BLaER1 (cell line): ENCODE data around the gene NCAPH2.

Source experiments
- H3K27ac ChIP-seq: shearing (Covaris generic); formaldehyde crosslinking; 2 replicates; pipeline ENCODE4 v1.8.1; 2022
- H3K27me3 ChIP-seq: shearing (Covaris generic); formaldehyde crosslinking; 2 replicates; pipeline ENCODE4 v1.8.1; 2022
- H3K36me3 ChIP-seq: shearing (Covaris generic); formaldehyde crosslinking; 2 replicates; pipeline ENCODE4 v1.8.1; 2022
- H3K4me1 ChIP-seq: shearing (Covaris generic); formaldehyde crosslinking; 2 replicates; pipeline ENCODE4 v1.8.1; 2022
- H3K4me2 ChIP-seq: shearing (Covaris generic); formaldehyde crosslinking; 2 replicates; pipeline ENCODE4 v1.8.1; 2022
- H3K4me3 ChIP-seq: shearing (Covaris generic); formaldehyde crosslinking; 2 replicates; pipeline ENCODE4 v1.8.1; 2022
- H3K9ac ChIP-seq: shearing (Covaris generic); formaldehyde crosslinking; 2 replicates; pipeline ENCODE4 v1.8.1; 2022
- H3K9me3 ChIP-seq: shearing (Covaris generic); formaldehyde crosslinking; 2 replicates; pipeline ENCODE4 v1.8.1; 2022
- H4K20me1 ChIP-seq: shearing (Covaris generic); formaldehyde crosslinking; 2 replicates; pipeline ENCODE4 v1.8.1; 2022
- Cebpa-rat ChIP-seq: shearing (Covaris generic); IDR thresholded peaks from 2 replicates; pipeline ENCODE4 v1.8.1; 2022

NCAPH2 gene

GRCh38 chr22:50560034-50560433 lies 52.0 kb downstream of the NCAPH2 start:
- Histone ChIP-seq H3K27ac (no peak overlapping the region), H4K20me1 (no peaks in the 10 kb centered on the region), H3K9ac (no peak overlapping the region), H3K36me3 (no peaks in the 10 kb centered on the region), H3K9me3 (no peaks in the 10 kb centered on the region), H3K27me3 (peaks cover 18% of the 10 kb centered on the region), H3K4me3 (no peak overlapping the region), H3K4me1 (peaks cover 11% of the 10 kb centered on the region), H3K4me2 (no peak overlapping the region)
- TF ChIP-seq Cebpa-rat: no peak

GRCh38 chr22:50561401-50562358 lies 53.7 kb downstream of the NCAPH2 start:
- Histone ChIP-seq H3K4me3 (no peak overlapping the region), H3K4me2 (no peak overlapping the region), H4K20me1 (no peaks in the 10 kb centered on the region), H3K4me1 (peaks cover 11% of the 10 kb centered on the region), H3K27ac (no peak overlapping the region), H3K9me3 (no peaks in the 10 kb centered on the region), H3K27me3 (peaks cover 18% of the 10 kb centered on the region), H3K9ac (no peak overlapping the region), H3K36me3 (no peaks in the 10 kb centered on the region)
- no peak for TF ChIP-seq Cebpa-rat

DNA sequence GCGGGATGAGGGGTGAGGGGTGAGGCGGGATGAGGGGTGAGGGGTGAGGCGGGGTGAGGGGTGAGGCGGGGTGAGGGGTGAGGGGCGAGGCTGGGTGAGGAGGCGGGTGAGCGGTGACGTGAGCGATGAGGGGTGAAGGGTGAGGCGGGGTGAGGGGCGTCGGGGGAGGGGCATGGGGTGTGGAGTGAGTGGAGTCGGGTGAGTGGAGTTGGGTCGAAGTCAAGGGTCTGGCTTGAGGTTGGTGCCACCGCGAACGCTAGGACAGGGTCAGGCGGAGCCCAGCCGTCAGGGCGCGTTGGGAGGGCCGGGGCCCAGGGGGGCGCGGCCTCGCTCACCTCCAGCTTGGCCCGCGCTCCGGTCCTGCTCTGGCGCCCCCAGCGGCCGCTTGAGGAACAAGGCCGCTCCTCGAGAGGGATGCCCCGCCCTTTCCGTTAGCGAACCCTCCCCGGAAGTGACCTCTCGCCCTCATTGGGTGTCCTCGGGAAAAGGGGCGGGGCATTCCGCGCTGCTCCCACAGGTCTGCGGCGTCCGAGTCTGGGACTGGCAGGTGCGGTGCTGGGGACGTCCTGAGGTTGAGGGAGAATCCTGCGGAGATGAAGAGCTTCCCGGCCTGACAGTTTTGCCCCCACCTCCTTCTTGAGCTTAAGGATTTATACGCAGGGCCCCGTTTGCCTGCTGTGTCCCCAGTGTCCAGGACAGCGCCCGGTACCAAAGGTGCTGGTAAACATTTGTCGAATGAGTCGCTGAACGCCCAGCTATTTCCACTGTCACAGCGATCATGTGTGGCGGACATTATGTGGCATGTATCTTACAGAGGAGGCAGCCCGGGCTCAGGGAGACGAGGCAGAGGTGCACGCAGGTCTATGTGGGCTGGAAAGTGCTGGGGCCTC lies 54.7 kb downstream of the NCAPH2 start, which contains the start of gene SYCE3:
SYCE3 (minus strand) TSS at position 397 of the 890 bp plus-strand sequence. CDS start 6,514 bp downstream, outside the sequence.
- peak within 1 kb of the TSS; percentile 32; the same call in 1 of the 2 replicates for H3K9ac ChIP-seq
- H3K4me3 ChIP-seq: peak within 1 kb of the TSS; percentile 66
- peaks cover 18% of the 10 kb centered on the region for H3K27me3 ChIP-seq
- peaks cover 11% of the 10 kb centered on the region for H3K4me1 ChIP-seq
- H3K36me3 ChIP-seq: peaks cover 7% of the 10 kb centered on the region
- no peaks in the 10 kb centered on the region for H4K20me1 ChIP-seq
- no peak for TF ChIP-seq Cebpa-rat
- no peaks in the 10 kb centered on the region for H3K9me3 ChIP-seq
- no peak within 1 kb of the TSS for H3K27ac ChIP-seq
- H3K4me2 ChIP-seq: peak within 1 kb of the TSS; percentile 95

GRCh38 chr22:50563413-50564160 lies 55.6 kb downstream of the NCAPH2 start:
- Histone ChIP-seq H3K4me1 (peaks cover 17% of the 10 kb centered on the region), H3K4me3 (peak overlapping the region; percentile 66), H3K4me2 (peak overlapping the region; percentile 95), H4K20me1 (peaks cover 4% of the 10 kb centered on the region; the same call in 1 of the 2 replicates), H3K9ac (peak overlapping the region; percentile 32; the same call in 1 of the 2 replicates), H3K27me3 (peaks cover 18% of the 10 kb centered on the region), H3K36me3 (peaks cover 15% of the 10 kb centered on the region), H3K27ac (no peak overlapping the region), H3K9me3 (no peaks in the 10 kb centered on the region)
- TF ChIP-seq Cebpa-rat: no peak

DNA sequence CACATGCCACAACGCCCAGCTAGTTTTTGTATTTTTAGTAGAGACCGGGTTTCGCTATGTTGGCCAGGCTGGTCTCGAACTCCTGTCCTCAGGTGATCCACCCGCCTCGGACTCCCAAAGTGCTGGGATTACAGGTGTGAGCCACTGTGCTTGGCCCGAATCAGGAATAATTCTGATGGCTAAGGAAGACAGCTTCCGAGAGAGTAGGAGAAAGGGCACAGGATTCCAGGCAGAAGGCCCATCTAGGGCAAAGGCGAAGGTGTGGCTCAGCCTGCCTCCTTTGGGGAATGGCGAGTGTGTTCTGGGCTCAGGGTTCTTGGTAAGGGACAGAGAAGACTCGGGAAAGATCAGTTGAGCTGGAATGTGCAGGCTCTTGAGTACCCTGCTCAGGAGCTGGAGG lies 56.3 kb downstream of the NCAPH2 start:
- peaks cover 11% of the 10 kb centered on the region for H4K20me1 ChIP-seq
- no peak for TF ChIP-seq Cebpa-rat
- H3K27ac ChIP-seq: no peak overlapping the region
- no peak overlapping the region for H3K9ac ChIP-seq
- H3K36me3 ChIP-seq: peaks cover 22% of the 10 kb centered on the region
- peaks cover 18% of the 10 kb centered on the region for H3K27me3 ChIP-seq
- H3K4me2 ChIP-seq: no peak overlapping the region
- no peak overlapping the region for H3K4me3 ChIP-seq
- peaks cover 3% of the 10 kb centered on the region; the same call in 1 of the 2 replicates for H3K9me3 ChIP-seq
- H3K4me1 ChIP-seq: peaks cover 24% of the 10 kb centered on the region

- H3K4me3 ChIP-seq: no peak overlapping the region
- H4K20me1 ChIP-seq: peaks cover 46% of the 10 kb centered on the region
- peaks cover 57% of the 10 kb centered on the region for H3K4me1 ChIP-seq
- H3K4me2 ChIP-seq: no peak overlapping the region
- H3K27ac ChIP-seq: no peak overlapping the region
- peaks cover 51% of the 10 kb centered on the region for H3K36me3 ChIP-seq
- peaks cover 18% of the 10 kb centered on the region for H3K27me3 ChIP-seq
- no peak for TF ChIP-seq Cebpa-rat
- peaks cover 5% of the 10 kb centered on the region; the same call in 1 of the 2 replicates for H3K9me3 ChIP-seq
- no peak overlapping the region for H3K9ac ChIP-seq
Measured at GRCh38 chr22:50567721-50568252, 59.8 kb downstream of the NCAPH2 start.

DNA sequence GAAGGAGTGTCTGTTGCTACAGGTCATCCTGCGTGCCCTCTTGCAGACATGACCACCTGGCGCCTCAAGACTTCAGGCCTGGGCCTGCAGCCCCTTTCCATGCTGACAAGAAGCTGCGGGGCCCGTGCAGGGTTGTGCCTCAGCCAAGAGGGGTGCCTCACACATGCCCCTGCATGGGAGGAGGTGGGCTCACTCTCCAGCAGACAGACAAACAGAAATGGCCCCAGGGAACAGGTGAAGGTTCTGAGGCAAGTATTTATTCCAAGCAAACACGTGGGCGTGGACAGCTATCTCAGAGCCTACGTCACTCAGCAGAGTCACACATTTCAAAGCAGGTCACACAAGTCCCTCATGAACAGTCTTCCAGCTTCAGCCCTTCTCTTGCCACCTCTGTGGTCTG lies 60.6 kb downstream of the NCAPH2 start:
- Histone ChIP-seq H3K27me3 (peaks cover 11% of the 10 kb centered on the region), H3K4me2 (peak overlapping the region; percentile 83), H3K4me1 (peaks cover 49% of the 10 kb centered on the region), H3K36me3 (peaks cover 59% of the 10 kb centered on the region), H3K9me3 (peaks cover 5% of the 10 kb centered on the region; the same call in 1 of the 2 replicates), H4K20me1 (peaks cover 52% of the 10 kb centered on the region), H3K4me3 (no peak overlapping the region), H3K9ac (no peak overlapping the region), H3K27ac (no peak overlapping the region)
- no peak for TF ChIP-seq Cebpa-rat

GRCh38 chr22:50569041-50569459 lies 61.0 kb downstream of the NCAPH2 start:
- Histone ChIP-seq H3K27ac (peak overlapping the region; percentile 45; the same call in 1 of the 2 replicates), H3K9me3 (peaks cover 5% of the 10 kb centered on the region; the same call in 1 of the 2 replicates), H3K36me3 (peaks cover 63% of the 10 kb centered on the region), H3K4me3 (0 out of 2 replicates have a peak overlapping the region, but pooled peaks have one; percentile 4), H3K9ac (no peak overlapping the region), H4K20me1 (peaks cover 54% of the 10 kb centered on the region), H3K4me2 (peak overlapping the region; percentile 83), H3K4me1 (peaks cover 47% of the 10 kb centered on the region), H3K27me3 (peaks cover 7% of the 10 kb centered on the region; the same call in 1 of the 2 replicates)
- no peak for TF ChIP-seq Cebpa-rat
